ENCODE measurements around the gene MATN3.

DNA sequence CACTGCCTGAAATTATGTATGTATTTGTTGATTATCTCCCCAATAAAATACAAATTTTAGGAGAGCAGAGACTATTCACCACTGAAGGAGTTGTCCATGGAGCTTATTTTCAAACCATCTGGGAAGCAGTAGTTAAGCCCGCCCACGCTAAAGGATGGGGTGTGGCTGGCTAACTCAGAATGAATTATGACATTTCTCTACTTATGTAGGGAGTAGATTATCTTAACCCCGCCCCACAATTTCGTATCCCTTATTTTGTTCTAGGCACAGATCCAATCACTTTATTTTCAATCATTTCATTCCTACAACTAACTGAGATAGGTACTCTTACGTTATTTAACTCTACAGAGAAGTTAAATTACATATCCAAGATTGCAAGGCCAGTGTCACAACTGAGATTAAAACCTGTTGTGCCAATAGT is 40.4 kb upstream of the MATN3 start:
- TF ChIP-seq POLR2A (IDR thresholded peaks at IDR 0.05) = no peak
- TF ChIP-seq, protein P1, sequence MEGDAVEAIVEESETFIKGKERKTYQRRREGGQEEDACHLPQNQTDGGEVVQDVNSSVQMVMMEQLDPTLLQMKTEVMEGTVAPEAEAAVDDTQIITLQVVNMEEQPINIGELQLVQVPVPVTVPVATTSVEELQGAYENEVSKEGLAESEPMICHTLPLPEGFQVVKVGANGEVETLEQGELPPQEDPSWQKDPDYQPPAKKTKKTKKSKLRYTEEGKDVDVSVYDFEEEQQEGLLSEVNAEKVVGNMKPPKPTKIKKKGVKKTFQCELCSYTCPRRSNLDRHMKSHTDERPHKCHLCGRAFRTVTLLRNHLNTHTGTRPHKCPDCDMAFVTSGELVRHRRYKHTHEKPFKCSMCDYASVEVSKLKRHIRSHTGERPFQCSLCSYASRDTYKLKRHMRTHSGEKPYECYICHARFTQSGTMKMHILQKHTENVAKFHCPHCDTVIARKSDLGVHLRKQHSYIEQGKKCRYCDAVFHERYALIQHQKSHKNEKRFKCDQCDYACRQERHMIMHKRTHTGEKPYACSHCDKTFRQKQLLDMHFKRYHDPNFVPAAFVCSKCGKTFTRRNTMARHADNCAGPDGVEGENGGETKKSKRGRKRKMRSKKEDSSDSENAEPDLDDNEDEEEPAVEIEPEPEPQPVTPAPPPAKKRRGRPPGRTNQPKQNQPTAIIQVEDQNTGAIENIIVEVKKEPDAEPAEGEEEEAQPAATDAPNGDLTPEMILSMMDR (IDR thresholded peaks at IDR 0.05) = no peak
